Activated T-helper 2 cell treated with anti-CD3 and anti-CD28 coated beads, Interferon-gamma antibody, Interleukin-2, Interleukin-4, amounts not matched to agents 10 μg/mL and 5 μg/mL and 100 μg/mL, durations not matched to agents 14 hours and 24 hours and 36 hours (primary cell): ENCODE data around the gene NRXN3. TPM values are rescaled to one million over a fixed set of nuclear protein-coding genes. Genes with fewer than 3 reads are reported as not detected.

Experiments used
- DNase-seq: peaks from one replicate; pipeline ENCODE4 v3.0.0; 2021; ENCODE audit warnings: low spot score
- H3K27ac Mint-ChIP-seq: one replicate; pipeline ENCODE4 v1.8.0; 2021; ENCODE audit warnings: mixed read lengths
- H3K27me3 Mint-ChIP-seq: one replicate; pipeline ENCODE4 v1.8.0; 2021; ENCODE audit warnings: low read depth, mixed read lengths
- H3K36me3 Mint-ChIP-seq: one replicate; pipeline ENCODE4 v1.8.0; 2021; ENCODE audit warnings: low read depth, mixed read lengths
- H3K4me1 Mint-ChIP-seq: one replicate; pipeline ENCODE4 v1.8.0; 2021; ENCODE audit warnings: low read depth, mixed read lengths
- H3K4me3 Mint-ChIP-seq: one replicate; pipeline ENCODE4 v1.8.0; 2021; ENCODE audit warnings: low read depth, mild to moderate bottlenecking, moderate library complexity, mixed read lengths
- H3K9me3 Mint-ChIP-seq: one replicate; pipeline ENCODE4 v1.8.0; 2021; ENCODE audit warnings: mixed read lengths
- intact Hi-C: fragments of 100-400 bp; cut with micrococcal nuclease; formaldehyde crosslinking; loops from one replicate; pipeline ENCODE4 v1.15.1; 2023
- total RNA-seq: library from RNA; stranded (reverse); gene quantifications from 2 replicates; pipeline ENCODE4 v1.2.3, GENCODE V29; 2022

Gene NRXN3
- total RNA-seq, 1 donor from 2014 or later: not detected

DNA sequence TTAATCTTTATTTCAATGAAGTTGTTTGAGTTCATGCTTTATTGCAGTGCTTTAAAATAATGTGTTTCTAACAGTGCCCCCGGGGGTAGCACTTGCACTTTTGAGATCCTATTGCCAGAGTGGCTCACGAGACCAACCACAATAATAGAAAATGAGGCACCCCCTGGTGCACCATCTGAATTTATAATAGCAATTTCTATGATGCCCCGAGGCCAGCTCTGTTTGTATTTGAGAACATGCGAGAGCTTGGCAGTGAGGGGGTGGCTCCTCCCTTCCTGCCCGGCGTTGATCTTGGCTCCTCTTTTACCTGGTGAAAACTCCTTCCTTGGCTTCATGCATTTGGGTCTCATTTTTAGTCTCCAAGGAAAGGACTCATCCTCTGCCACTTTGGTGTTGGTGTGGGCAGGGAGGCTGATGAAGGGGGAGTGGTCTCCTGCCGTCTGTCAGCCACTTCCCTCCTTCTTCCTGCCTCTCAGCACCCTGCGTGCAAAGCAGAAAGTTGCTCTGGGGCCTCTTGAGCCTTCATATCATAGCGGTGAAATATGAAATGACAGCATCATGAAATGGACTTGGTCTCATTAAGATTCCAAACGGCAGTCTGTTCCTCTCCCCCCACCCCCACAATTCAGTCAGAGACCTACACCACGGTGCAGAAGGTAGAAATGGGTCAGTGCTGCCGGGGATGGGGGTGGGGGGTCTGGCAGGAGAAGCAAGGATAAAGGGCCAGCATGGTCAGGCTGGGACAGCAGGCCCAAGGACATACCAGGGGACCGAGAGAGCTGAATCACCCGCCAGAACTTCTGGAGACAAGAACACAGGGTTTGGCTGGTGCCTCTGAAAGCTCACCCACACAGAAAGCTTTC is 17.7 kb upstream of the NRXN3 start:
- peaks cover 9% of the 10 kb centered on the region for H3K4me1 Mint-ChIP-seq
- H3K27ac Mint-ChIP-seq: no peak overlapping the region
- no peak for DNase-seq
- H3K36me3 Mint-ChIP-seq: no peaks in the 10 kb centered on the region
- peaks cover 1% of the 10 kb centered on the region for H3K27me3 Mint-ChIP-seq
- H3K4me3 Mint-ChIP-seq: no peak overlapping the region
- no peaks in the 10 kb centered on the region for H3K9me3 Mint-ChIP-seq
- intact Hi-C loops: no loop called here

DNA sequence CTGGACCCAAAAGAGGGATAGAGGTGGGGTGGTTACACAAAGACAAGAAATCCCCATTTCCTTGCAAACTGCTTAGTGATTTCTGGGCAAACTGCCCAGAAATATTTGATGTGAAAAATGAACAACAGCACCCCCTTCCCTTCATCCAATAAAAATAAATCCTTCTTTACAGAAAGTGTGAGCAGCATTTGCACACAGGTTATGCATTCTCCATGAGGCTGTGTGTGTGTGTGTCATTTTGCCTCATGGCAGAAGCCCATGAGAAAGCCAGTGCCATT is 17.2 kb upstream of the NRXN3 start:
- H3K4me1 Mint-ChIP-seq: peaks cover 9% of the 10 kb centered on the region
- no peaks in the 10 kb centered on the region for H3K36me3 Mint-ChIP-seq
- H3K27me3 Mint-ChIP-seq: peaks cover 1% of the 10 kb centered on the region
- intact Hi-C loops: no loop called here
- H3K9me3 Mint-ChIP-seq: no peaks in the 10 kb centered on the region
- no peak overlapping the region for H3K27ac Mint-ChIP-seq
- DNase-seq: no peak
- H3K4me3 Mint-ChIP-seq: no peak overlapping the region

DNA sequence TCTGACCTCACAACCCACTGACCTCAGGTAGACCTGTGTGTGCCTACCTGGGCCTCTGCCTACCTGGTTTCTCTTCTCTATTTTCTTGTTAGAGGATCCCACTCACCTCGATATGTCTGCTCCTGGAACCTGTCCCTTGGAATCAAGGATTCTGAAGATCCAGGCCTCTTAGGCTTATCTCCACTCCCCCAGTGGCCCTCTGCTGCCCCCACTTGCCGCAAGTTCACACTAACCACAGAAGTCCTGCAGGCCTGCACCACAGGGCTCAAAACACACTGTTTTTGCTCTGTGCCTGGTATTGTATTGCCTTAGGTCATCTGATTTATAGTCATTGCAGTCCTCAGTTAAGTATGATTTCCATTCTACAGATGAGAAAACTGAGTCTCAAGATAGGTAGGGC is 15.3 kb upstream of the NRXN3 start:
- peaks cover 1% of the 10 kb centered on the region for H3K27me3 Mint-ChIP-seq
- no peaks in the 10 kb centered on the region for H3K36me3 Mint-ChIP-seq
- H3K9me3 Mint-ChIP-seq: no peaks in the 10 kb centered on the region
- H3K4me3 Mint-ChIP-seq: no peak overlapping the region
- intact Hi-C loops: no loop called here
- DNase-seq: no peak
- H3K4me1 Mint-ChIP-seq: peaks cover 9% of the 10 kb centered on the region
- no peak overlapping the region for H3K27ac Mint-ChIP-seq

DNA sequence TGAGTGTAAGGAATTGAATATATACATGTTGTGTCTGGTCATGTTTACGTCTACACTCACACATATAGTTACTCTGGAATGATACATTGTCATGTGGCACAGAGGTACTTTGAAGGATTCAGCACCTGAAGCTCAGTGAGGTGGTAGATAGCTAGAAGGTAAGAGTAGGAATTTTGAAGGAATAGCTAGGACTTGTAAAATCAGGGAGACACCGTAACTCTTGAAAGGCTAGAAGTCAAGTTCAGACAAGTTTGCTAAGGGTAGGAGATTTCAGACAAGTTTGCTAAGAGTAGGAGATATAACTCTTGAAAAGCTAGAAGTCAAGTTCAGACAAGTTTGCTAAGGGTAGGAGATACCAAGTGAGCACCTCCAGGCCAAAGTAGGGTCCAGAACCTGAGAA is 14.0 kb upstream of the NRXN3 start:
- Mint-ChIP-seq H3K27me3 (peaks cover 3% of the 10 kb centered on the region), H3K4me1 (peaks cover 3% of the 10 kb centered on the region), H3K9me3 (no peaks in the 10 kb centered on the region), H3K4me3 (no peak overlapping the region), H3K27ac (no peak overlapping the region), H3K36me3 (no peaks in the 10 kb centered on the region)
- no peak for DNase-seq
- intact Hi-C loops: no loop called here

DNA sequence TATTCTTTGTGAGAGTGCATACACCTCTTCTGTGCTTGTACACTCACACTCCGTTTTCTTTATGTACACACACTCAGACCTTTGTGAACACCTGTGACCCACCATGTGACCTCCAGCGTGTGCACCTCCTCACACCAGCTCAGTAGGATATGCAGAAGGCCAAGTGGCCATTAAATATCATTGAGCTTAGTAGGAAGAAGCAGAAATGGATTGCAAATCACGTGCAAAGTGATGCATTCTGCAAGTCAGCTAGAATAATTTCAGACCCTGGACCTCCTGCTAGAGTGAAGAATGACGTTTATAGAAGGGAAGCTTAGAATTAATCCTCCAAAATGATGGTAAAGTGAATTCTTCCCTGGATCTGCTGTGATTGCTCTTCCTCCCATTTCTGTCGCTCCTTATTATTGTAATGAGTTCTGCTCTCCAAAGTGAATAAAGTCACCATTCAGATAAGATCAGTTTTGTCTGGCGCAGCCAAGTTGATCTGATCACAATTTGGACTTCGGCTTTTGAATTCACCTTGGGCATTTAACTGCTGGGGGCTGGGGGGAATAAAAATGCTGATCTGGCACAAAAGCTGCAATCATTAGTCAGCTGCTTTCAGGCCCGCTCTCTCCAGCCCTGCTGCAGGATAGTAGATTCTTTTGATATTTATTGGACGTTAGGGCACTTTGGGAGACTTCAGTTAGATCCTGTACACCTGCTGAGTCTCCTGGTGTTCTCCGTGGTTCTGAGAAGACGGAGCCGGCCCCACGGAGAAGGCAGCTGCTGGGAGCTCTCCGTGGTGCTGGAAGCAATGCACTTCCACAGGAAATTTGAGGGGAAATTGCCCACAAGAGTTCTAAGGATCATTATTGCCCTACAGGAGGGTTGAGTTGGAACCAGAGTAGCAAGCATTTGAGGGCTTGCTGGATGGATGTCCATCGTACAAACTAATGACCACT is 12.4 kb upstream of the NRXN3 start:
- Mint-ChIP-seq H3K9me3 (no peaks in the 10 kb centered on the region), H3K27me3 (peaks cover 9% of the 10 kb centered on the region), H3K4me1 (no peaks in the 10 kb centered on the region), H3K27ac (no peak overlapping the region), H3K4me3 (no peak overlapping the region), H3K36me3 (no peaks in the 10 kb centered on the region)
- DNase-seq: no peak
- intact Hi-C loops: no loop called here

DNA sequence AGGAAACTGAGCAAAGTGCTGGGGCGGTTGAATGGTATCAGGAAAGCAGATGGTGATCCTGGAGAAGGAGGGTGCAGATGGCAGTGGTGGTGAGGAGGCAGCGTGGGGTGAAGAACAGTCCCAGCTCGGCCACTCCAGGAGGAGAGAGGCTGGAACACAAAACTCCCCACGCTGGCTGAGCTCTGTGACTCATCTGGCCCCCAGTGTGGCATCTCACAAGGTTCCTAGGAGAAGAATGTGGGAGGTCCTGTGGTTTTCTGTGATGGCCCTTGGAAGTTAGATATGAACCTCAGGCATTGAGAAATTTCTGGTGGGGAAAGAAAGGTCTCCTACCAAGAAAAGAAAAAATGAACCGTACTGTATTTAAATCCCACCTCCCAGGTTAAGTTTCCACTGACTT is 8.0 kb upstream of the NRXN3 start:
- no peaks in the 10 kb centered on the region for H3K36me3 Mint-ChIP-seq
- no peaks in the 10 kb centered on the region for H3K4me1 Mint-ChIP-seq
- no peak for DNase-seq
- intact Hi-C loops: no loop called here
- H3K4me3 Mint-ChIP-seq: no peak overlapping the region
- H3K27ac Mint-ChIP-seq: no peak overlapping the region
- H3K9me3 Mint-ChIP-seq: no peaks in the 10 kb centered on the region
- H3K27me3 Mint-ChIP-seq: peaks cover 10% of the 10 kb centered on the region

DNA sequence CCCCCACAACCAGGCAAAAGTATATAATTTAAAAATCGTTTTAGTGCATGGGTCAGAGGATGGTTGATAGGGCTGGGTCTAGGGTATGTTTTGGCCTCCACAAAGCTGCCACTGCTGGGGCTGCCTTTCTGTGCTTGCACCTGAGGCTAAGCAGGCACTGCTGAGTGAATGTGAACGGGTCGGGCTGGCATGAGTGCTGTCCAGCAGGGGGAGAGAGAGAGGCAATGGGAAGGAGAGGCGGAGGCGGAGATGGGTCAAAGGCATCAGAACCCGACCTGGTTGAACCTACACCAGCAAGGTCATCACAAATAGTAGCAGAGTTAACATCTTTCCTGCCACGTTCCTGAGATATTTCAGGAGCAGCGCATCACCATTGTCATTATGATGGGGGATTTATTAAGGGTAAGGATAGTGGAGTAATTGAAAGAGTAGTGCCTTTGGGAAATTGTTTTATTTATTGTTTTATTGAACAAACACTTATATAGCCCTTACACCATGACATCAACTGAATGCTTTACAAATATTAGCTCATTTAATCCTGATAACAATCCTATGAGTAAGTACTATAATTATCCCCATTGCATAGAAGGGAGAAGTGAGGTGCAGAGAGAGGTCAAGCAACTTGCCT is 5.8 kb upstream of the NRXN3 start:
- DNase-seq: no peak
- no peaks in the 10 kb centered on the region for H3K4me1 Mint-ChIP-seq
- H3K9me3 Mint-ChIP-seq: no peaks in the 10 kb centered on the region
- no peak overlapping the region for H3K27ac Mint-ChIP-seq
- intact Hi-C loops: no loop called here
- H3K27me3 Mint-ChIP-seq: peaks cover 13% of the 10 kb centered on the region
- H3K36me3 Mint-ChIP-seq: no peaks in the 10 kb centered on the region
- H3K4me3 Mint-ChIP-seq: no peak overlapping the region

DNA sequence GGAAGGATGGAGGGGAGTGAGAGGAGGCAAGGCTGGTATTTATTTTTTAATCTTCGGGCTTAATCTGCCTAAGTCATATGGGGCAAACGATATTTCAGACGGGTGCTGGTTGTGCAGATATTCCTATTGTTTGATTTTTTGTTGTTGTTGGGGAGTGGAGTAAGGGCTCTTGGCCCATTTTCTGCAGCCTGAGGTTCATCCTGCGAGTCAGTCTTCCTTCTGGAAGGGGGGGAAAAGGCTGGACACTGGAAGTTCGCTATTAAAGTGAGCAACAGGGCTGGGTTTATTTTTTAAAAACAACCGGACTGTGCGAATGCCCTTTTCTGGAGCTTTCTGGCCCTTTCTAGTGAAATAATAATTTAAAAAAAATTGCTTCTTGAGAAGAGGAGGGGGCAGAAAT is 2.3 kb downstream of the NRXN3 start:
- Mint-ChIP-seq H3K4me3 (no peak overlapping the region), H3K4me1 (no peaks in the 10 kb centered on the region), H3K36me3 (no peaks in the 10 kb centered on the region), H3K9me3 (no peaks in the 10 kb centered on the region), H3K27me3 (peaks cover 11% of the 10 kb centered on the region), H3K27ac (no peak overlapping the region)
- no peak for DNase-seq
- intact Hi-C loops: no loop called here

DNA sequence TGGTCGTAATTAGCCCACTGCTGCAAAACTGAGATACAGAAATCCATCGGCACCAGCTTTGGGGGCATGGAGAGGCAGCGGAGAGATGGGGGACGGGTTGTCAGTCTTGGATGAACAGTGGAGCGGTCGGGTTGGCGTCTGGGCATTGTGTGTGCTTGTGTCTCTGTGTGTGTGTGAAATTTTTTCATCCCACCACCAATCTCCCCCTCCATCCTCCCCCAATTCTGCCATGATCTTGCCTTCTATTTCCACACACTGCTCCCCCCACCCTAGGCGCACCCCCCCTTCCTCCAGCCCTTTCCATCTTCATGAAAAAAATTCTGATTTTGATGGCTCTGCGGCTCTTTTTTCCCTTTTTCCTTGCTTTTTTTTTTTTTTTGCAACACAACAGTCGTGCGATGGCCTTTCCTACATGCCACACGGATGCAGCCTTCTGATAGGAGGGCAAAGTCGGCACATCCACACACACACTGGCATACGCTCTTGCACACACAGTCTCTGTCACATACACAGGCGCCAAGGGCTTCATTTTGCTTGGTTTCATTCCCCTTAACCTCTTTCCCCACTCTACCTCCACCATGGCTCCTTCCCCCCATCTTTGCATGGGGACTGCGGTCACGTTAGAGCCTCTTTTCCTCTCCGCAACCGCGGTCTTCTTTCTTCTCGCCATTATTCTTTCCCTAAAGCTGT is 3.3 kb downstream of the NRXN3 start:
- Mint-ChIP-seq H3K4me1 (no peaks in the 10 kb centered on the region), H3K9me3 (no peaks in the 10 kb centered on the region), H3K4me3 (no peak overlapping the region), H3K36me3 (no peaks in the 10 kb centered on the region), H3K27ac (no peak overlapping the region), H3K27me3 (peaks cover 11% of the 10 kb centered on the region)
- no peak for DNase-seq
- intact Hi-C loops: no loop called here

DNA sequence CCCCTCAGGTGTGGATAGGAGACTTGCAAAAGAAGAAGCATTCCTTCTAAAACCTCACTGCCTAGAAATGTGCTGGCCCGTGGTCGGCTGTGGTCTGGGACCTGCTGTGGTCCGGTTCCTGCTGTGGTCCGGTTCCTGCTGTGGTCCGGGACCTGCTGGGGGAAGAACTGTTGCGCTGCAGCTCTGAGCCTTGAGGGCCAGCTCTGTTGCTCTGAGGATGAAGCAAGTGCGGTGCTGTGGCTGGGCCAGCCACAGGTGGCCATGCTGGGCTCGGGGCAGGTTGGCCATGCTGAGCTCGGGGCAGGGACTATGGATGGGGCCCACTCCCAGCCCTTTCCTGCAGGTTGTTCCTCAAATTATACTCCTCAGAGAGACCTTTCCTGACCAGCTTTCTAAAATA is 5.2 kb downstream of the NRXN3 start:
- Mint-ChIP-seq H3K9me3 (no peaks in the 10 kb centered on the region), H3K4me3 (no peak overlapping the region), H3K27me3 (peaks cover 9% of the 10 kb centered on the region), H3K4me1 (no peaks in the 10 kb centered on the region), H3K36me3 (no peaks in the 10 kb centered on the region), H3K27ac (no peak overlapping the region)
- DNase-seq: no peak
- intact Hi-C loops: no loop called here

DNA sequence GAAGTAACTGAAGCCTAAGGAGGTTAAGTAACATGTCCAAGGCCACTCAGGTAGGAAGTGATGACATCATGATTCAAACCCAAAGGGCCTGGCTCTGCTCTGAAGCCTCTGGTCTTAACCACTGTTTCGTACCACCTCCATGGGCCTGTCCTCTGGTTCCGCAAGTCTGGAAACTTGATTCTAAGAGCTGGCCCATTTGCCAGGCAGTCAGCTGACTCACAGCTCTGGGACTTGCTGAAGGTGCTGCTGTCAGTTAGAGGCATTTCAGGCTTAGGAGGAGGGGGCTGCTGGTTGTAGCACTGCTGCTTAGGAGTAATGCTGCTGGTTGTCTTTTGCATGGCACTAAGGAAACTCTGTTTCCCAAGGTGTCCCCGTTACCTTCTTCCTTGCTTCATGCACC is 7.9 kb downstream of the NRXN3 start:
- Mint-ChIP-seq H3K9me3 (no peaks in the 10 kb centered on the region), H3K4me3 (no peak overlapping the region), H3K36me3 (no peaks in the 10 kb centered on the region), H3K27ac (no peak overlapping the region), H3K4me1 (no peaks in the 10 kb centered on the region), H3K27me3 (no peaks in the 10 kb centered on the region)
- intact Hi-C loops: no loop called here
- DNase-seq: no peak

DNA sequence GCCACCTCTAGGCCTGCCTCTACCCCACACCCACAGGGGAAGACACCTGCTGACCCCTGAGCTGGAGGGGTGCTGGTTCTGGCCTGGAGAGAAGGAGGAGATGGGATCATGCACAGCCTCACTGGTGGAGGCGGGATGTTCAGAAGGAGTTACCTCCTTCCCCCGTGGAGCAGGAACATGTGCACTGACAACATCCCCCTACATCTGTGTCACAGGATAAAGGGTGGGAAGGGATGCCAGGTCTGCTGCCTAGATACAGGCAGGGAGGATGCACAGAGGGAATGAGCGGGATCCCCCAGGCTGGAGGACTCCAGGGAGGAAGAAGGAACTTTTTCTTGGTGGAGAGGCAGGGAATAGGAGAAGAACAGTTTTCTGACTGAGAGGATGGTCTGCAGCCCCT is 8.8 kb downstream of the NRXN3 start:
- peaks cover 2% of the 10 kb centered on the region for H3K27me3 Mint-ChIP-seq
- no peak for DNase-seq
- intact Hi-C loops: no loop called here
- H3K4me1 Mint-ChIP-seq: no peaks in the 10 kb centered on the region
- no peaks in the 10 kb centered on the region for H3K36me3 Mint-ChIP-seq
- H3K4me3 Mint-ChIP-seq: no peak overlapping the region
- H3K27ac Mint-ChIP-seq: no peak overlapping the region
- H3K9me3 Mint-ChIP-seq: no peaks in the 10 kb centered on the region
